ENCODE data around the gene SH3RF2. TPM values are rescaled to one million over a fixed set of nuclear protein-coding genes. Genes with fewer than 3 reads are reported as not detected.

SH3RF2 gene
- polyA plus RNA-seq, 3 donors = not detected

DNA sequence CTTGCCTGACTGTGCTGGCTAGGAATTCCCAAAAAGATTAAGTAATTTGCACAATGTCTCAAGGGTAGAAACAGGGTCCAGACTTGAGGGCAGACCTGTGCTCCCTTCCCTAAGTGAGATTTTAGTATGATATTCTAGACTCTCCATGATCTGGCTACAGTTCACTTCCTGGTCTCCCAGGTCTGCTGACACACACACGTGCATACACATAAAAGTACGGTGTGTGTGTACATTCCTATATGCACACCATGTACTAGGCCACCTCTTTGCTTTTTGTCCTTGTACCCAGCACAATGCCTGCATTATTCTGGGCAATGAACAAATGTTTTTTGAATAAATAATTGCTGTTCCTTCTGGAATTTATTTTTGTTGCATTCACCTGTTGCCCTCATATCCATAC, 83.7 kb downstream of the SH3RF2 start:
- no peak overlapping the region for H3K4me3 Mint-ChIP-seq
- no peaks in the 10 kb centered on the region for H4K20me1 ChIP-seq (ENCODE audit: insufficient read depth, low read length)
- H3K4me2 ChIP-seq (replicated peaks; ENCODE audit: extremely low read depth, low read length, poor library complexity, severe bottlenecking) = no peak overlapping the region
- H3K4me1 Mint-ChIP-seq = no peaks in the 10 kb centered on the region
- H3K27me3 ChIP-seq (ENCODE audit: control insufficient read depth in 2 of 2, insufficient read depth in 2 of 2, low read length in 2 of 2) = no peaks in the 10 kb centered on the region
- peaks cover 0 to 1% (median 0%) of the 10 kb centered on the region in 7 donors for H3K9me3 Mint-ChIP-seq
- H3K27ac ChIP-seq (ENCODE audit: low read depth in 1 of 2, low read length in 2 of 2) = no peak overlapping the region
- H3K79me2 ChIP-seq (ENCODE audit: insufficient read depth, low read length) = no peaks in the 10 kb centered on the region
- WGBS (ENCODE audit: insufficient coverage) = no CpG with 5 or more reads among the region's 2 CpGs
- H3K36me3 ChIP-seq (replicated peaks in 1 of 2; ENCODE audit: control insufficient read depth in 1 of 2, insufficient read depth in 2 of 2, low read length in 2 of 2) = no peaks in the 10 kb centered on the region
- H2AFZ ChIP-seq (ENCODE audit: insufficient read depth, low read depth, low read length, poor library complexity, severe bottlenecking) = no peak overlapping the region
- peaks cover 0 to 5% (median 1%) of the 10 kb centered on the region in 3 donors for H3K27me3 Mint-ChIP-seq (ENCODE audit: low read depth in 3 of 3)
- TF ChIP-seq CTCF (IDR thresholded peaks at IDR 0.05) = no peak
- H3K4me1 ChIP-seq (ENCODE audit: control insufficient read depth in 1 of 2, insufficient read depth in 2 of 2, low read length in 2 of 2) = no peaks in the 10 kb centered on the region
- peak overlapping the region in 1 of 7 donors; percentile 52 for H3K27ac Mint-ChIP-seq
- no peaks in the 10 kb centered on the region for H3K9me3 ChIP-seq (replicated peaks in 1 of 2; ENCODE audit: control insufficient read depth in 1 of 2, insufficient read depth in 1 of 2, low read length in 2 of 2)
- intact Hi-C loops (cut with micrococcal nuclease) = no loop called here
- no peak overlapping the region for H3K9ac ChIP-seq (ENCODE audit: insufficient read depth, low read length, poor library complexity, severe bottlenecking)
- DNase-seq = no peak
- no peaks in the 10 kb centered on the region for H3K36me3 Mint-ChIP-seq
- H3K4me3 ChIP-seq (replicated peaks in 1 of 3; ENCODE audit: low read depth in 2 of 3, low read length in 3 of 3) = no peak overlapping the region

GRCh38 chr5:146024034-146024433, 87.7 kb downstream of the SH3RF2 start:
- H4K20me1 ChIP-seq (ENCODE audit: insufficient read depth, low read length) = no peaks in the 10 kb centered on the region
- no peaks in the 10 kb centered on the region for H3K9me3 ChIP-seq (replicated peaks in 1 of 2; ENCODE audit: control insufficient read depth in 1 of 2, insufficient read depth in 1 of 2, low read length in 2 of 2)
- no CpG with 5 or more reads among the region's 3 CpGs for WGBS (ENCODE audit: insufficient coverage)

More at GRCh38 chr5:146024034-146024433, 87.7 kb downstream of the SH3RF2 start:
- H3K27me3 Mint-ChIP-seq (ENCODE audit: low read depth in 3 of 3) = peaks cover 0 to 3% (median 0%) of the 10 kb centered on the region in 3 donors
- H3K27ac Mint-ChIP-seq = no peak overlapping the region
- H3K4me1 Mint-ChIP-seq = peaks cover 5% of the 10 kb centered on the region
- Histone ChIP-seq H3K27me3 (ENCODE audit: control insufficient read depth in 2 of 2, insufficient read depth in 2 of 2, low read length in 2 of 2) (no peaks in the 10 kb centered on the region), H2AFZ (ENCODE audit: insufficient read depth, low read depth, low read length, poor library complexity, severe bottlenecking) (no peak overlapping the region), H3K27ac (ENCODE audit: low read depth in 1 of 2, low read length in 2 of 2) (no peak overlapping the region), H3K9ac (ENCODE audit: insufficient read depth, low read length, poor library complexity, severe bottlenecking) (no peak overlapping the region), H3K4me2 (replicated peaks; ENCODE audit: extremely low read depth, low read length, poor library complexity, severe bottlenecking) (no peak overlapping the region), H3K36me3 (replicated peaks in 1 of 2; ENCODE audit: control insufficient read depth in 1 of 2, insufficient read depth in 2 of 2, low read length in 2 of 2) (no peaks in the 10 kb centered on the region), H3K79me2 (ENCODE audit: insufficient read depth, low read length) (no peaks in the 10 kb centered on the region), H3K4me3 (replicated peaks in 1 of 3; ENCODE audit: low read depth in 2 of 3, low read length in 3 of 3) (no peak overlapping the region), H3K4me1 (ENCODE audit: control insufficient read depth in 1 of 2, insufficient read depth in 2 of 2, low read length in 2 of 2) (peaks cover 0 to under 1% of the 10 kb centered on the region in 2 donors)
- no peaks in the 10 kb centered on the region for H3K36me3 Mint-ChIP-seq
- DNase-seq = no peak
- no peaks in the 10 kb centered on the region for H3K9me3 Mint-ChIP-seq
- H3K4me3 Mint-ChIP-seq = no peak overlapping the region
- intact Hi-C loops (cut with micrococcal nuclease) = no loop called here
- no peak for TF ChIP-seq CTCF (IDR thresholded peaks at IDR 0.05)

Measured in CD14-positive monocyte (primary cell).